Kidney (tissue), 14 donors: ENCODE measurements around the gene PACS1. TPM values are rescaled to one million over a fixed set of nuclear protein-coding genes. Genes with fewer than 3 reads are reported as not detected.

Experiments used
- DNase-seq, 5 donors: peaks; one replicate each; pipeline ENCODE4 v3.0.0-alpha.2; 2013 to 2020
- FAIRE-seq: peaks from 2 replicates; lab custom pipeline; 2012; peaks lifted over from hg19 to GRCh38; lab: Jason Lieb, UNC
- H3K27ac ChIP-seq, 2 donors: one replicate each; pipeline ENCODE4 v1.7.0; 2013; ENCODE audit warnings: low read depth in 2 of 2, low read length in 2 of 2, inconsistent platforms in 1 of 2
- H3K27me3 ChIP-seq: one replicate; pipeline ENCODE4 v1.7.1; 2013; ENCODE audit warnings: low read length, inconsistent platforms; ENCODE audit not compliant: control insufficient read depth, insufficient read depth
- H3K36me3 ChIP-seq, 3 donors: one replicate each; pipeline versions ENCODE4 v1.7.0 to v1.7.1; 2013; ENCODE audit warnings: low read length in 3 of 3, control low read depth in 1 of 3, inconsistent platforms in 1 of 3; ENCODE audit not compliant: insufficient read depth in 3 of 3, control insufficient read depth in 2 of 3
- H3K4me1 ChIP-seq, 3 donors: one replicate each; pipeline versions ENCODE4 v1.7.0 to v1.7.1; 2013; ENCODE audit warnings: low read length in 3 of 3, inconsistent platforms in 1 of 3, low read depth in 1 of 3; ENCODE audit not compliant: control insufficient read depth in 2 of 3, insufficient read depth in 2 of 3
- H3K4me3 ChIP-seq, 3 donors: one replicate each; pipeline versions ENCODE4 v1.7.0 to v1.8.1; 2013; ENCODE audit warnings: low read length in 3 of 3, control low read depth in 1 of 3, inconsistent platforms in 1 of 3
- H3K9ac ChIP-seq, 3 donors: one replicate each; pipeline versions ENCODE4 v1.7.0 to v1.7.1; 2013; ENCODE audit warnings: low read length in 3 of 3, control low read depth in 1 of 3, inconsistent platforms in 1 of 3
- H3K9me3 ChIP-seq, 3 donors: one replicate each; pipeline versions ENCODE4 v1.7.0 to v1.7.1; 2013; ENCODE audit warnings: low read length in 3 of 3, control low read depth in 1 of 3, inconsistent platforms in 1 of 3; ENCODE audit not compliant: control insufficient read depth in 2 of 3, insufficient read depth in 1 of 3
- intact Hi-C: fragments of 100-400 bp; cut with DNase I; formaldehyde crosslinking; loops from one replicate; pipeline ENCODE4 v1.11.1; 2022
- polyA plus RNA-seq: library from polyadenylated mRNA; stranded (reverse); fragments of 350-450 nt; fragmentation: Illumina TruSeq; extraction: RNeasy Lipid Tissue Mini Kit (QIAGEN cat#74804); gene quantifications from one replicate; pipeline ENCODE4 v1.2.3, GENCODE V29; 2014; ENCODE audit warnings: low read depth, low replicate concordance; ENCODE audit not compliant: insufficient read depth
- total RNA-seq: library from RNA; stranded (reverse); fragmentation: NEBNext Ultra II Directional; extraction: Animal tissue kit (Norgen Biotek cat#: 25700); gene quantifications from one replicate; pipeline ENCODE4 v1.2.1, GENCODE V29; 2021
- TF ChIP-seq, protein P1 (sequence below): IDR thresholded peaks from 3 replicates; pipeline ENCODE4 v1.5.1; 2012; ENCODE audit warnings: mild to moderate bottlenecking, moderate library complexity, borderline replicate concordance; ENCODE audit not compliant: insufficient read depth; ENCODE audit errors: extremely low read depth
- donor health status: control.
- donor health status: control.
- donor health status: control.
- donor health status: control.
- donor health status: control.
- donor health status: DM: yes; HTN: yes; CAD: no.
- donor health status: Normal renal cell carcinoma (clear cell type).

The PACS1 gene
- total and polyA plus RNA-seq, 2 donors from 2014 or later, result 23.7 to 91.8 TPM

DNA sequence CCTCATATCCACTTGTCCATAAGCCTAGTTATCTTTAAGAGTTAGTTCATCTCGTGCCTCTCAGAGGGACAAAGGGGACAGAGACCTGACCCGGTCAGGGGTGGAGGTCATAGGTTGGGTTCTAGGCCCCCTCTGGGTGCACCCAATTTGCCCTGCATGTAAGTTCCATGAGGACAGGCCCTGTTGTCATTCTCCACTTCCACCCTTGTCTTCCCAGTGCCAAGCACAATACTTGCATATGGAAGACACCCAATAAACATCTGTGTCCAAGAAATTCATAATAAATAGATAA lies 220.2 kb downstream of the PACS1 start:
- TF ChIP-seq, protein P1, sequence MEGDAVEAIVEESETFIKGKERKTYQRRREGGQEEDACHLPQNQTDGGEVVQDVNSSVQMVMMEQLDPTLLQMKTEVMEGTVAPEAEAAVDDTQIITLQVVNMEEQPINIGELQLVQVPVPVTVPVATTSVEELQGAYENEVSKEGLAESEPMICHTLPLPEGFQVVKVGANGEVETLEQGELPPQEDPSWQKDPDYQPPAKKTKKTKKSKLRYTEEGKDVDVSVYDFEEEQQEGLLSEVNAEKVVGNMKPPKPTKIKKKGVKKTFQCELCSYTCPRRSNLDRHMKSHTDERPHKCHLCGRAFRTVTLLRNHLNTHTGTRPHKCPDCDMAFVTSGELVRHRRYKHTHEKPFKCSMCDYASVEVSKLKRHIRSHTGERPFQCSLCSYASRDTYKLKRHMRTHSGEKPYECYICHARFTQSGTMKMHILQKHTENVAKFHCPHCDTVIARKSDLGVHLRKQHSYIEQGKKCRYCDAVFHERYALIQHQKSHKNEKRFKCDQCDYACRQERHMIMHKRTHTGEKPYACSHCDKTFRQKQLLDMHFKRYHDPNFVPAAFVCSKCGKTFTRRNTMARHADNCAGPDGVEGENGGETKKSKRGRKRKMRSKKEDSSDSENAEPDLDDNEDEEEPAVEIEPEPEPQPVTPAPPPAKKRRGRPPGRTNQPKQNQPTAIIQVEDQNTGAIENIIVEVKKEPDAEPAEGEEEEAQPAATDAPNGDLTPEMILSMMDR, result no peak
- H3K36me3 ChIP-seq, result peaks cover 0 to 9% (median 0%) of the 10 kb centered on the region in 3 donors
- FAIRE-seq (no peak), DNase-seq (peak in 1 of 5 donors; percentile 74)
- peaks cover 16% of the 10 kb centered on the region for H3K27me3 ChIP-seq
- H3K9me3 ChIP-seq, result no peaks in the 10 kb centered on the region
- no peak overlapping the region for H3K9ac ChIP-seq
- no peak overlapping the region for H3K4me3 ChIP-seq
- H3K4me1 ChIP-seq, result peaks cover 0 to 17% (median 13%) of the 10 kb centered on the region in 3 donors
- H3K27ac ChIP-seq, result no peak overlapping the region
- intact Hi-C loops, result no loop called here

DNA sequence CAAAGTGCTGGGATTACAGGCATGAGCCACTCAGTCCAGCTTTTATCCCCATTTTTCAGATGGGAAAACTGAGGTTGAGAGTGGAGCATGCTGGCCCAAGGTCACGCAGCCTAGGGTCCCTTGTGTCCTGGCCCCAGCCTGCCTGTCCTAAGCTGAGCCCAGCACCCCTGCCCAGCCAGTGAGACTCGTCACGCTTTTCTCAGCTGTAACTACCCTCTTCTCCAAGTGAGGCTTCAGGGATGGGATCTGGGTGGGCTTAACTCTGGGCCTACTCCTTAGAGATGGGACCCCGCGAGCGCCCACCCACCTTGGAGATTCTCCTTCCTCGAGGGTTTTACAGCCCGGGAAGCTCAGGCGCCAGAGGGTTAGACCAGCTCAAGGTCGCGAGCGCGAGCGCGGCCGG lies 221.2 kb downstream of the PACS1 start:
- no peak overlapping the region for H3K4me3 ChIP-seq
- no peaks in the 10 kb centered on the region for H3K9me3 ChIP-seq
- H3K27ac ChIP-seq, result no peak overlapping the region
- H3K27me3 ChIP-seq, result peaks cover 16% of the 10 kb centered on the region
- no peak for FAIRE-seq
- TF ChIP-seq, protein P1, result no peak
- H3K9ac ChIP-seq, result no peak overlapping the region
- intact Hi-C loops, result no loop called here
- H3K36me3 ChIP-seq, result peaks cover 0 to 4% (median 0%) of the 10 kb centered on the region in 3 donors
- peaks cover 0 to 17% (median 13%) of the 10 kb centered on the region in 3 donors for H3K4me1 ChIP-seq
- peak in 1 of 5 donors; percentile 78 for DNase-seq

DNA sequence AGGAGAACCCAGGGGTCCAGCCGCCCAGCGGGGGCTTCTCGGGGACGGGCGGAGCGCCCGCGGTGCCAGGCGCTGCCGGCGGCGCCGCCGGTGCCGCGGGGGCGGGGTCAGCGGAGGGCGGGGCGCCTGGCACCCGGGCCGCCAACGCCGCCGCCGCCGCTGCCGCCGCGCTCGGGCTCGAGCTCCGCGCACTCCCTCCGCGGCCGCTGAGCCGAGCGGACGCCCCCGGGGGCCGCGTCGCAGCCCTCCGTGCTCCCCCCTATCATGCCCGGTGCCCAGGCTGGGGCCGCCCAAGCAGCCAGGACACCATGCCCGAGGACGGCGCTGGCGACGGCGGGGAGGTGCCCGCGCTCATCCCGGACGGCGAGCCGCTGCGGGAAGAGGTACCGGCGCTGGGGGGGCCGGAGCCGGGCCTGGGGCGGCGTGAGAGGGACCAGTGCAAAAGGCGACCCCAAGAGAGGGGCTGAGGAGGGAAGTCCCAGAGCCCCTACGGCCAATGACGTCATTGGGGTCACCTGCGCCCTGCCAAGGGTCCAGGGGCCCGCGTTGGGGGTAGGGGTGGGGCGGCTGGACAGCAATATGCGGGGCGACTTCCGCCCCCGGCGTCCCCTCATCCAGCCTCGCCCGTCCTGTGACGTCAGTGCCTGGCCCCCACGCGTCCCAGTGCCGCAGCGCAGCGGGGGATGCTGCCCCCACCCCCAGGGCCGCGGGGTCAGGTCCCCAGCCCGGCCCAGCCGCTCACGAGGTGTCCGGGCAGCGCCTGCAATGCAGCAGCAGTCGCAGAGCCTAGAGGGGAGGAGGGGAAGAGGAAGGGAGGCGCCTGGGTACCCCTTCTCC lies 221.9 kb downstream of the PACS1 start, which contains the start of gene TMEM151A:
TSS of gene TMEM151A (plus strand) at position 189 of the 837 bp plus-strand sequence. CDS start at position 309, 120 bp downstream.
- peaks cover 16% of the 10 kb centered on the region for H3K27me3 ChIP-seq
- H3K36me3 ChIP-seq, result peaks cover 0 to 3% (median 0%) of the 10 kb centered on the region in 3 donors
- DNase-seq (peak in 2 of 5 donors; percentile 62 to 73), FAIRE-seq (no peak)
- H3K4me1 ChIP-seq, result peaks cover 0 to 14% (median 13%) of the 10 kb centered on the region in 3 donors
- no peak within 1 kb of the TSS for H3K9ac ChIP-seq
- no peaks in the 10 kb centered on the region for H3K9me3 ChIP-seq
- H3K27ac ChIP-seq, result no peak within 1 kb of the TSS
- TF ChIP-seq, protein P1, result no peak
- no peak within 1 kb of the TSS for H3K4me3 ChIP-seq
- intact Hi-C loops, result no loop called here
